Measurements from ENCODE around the gene SLC22A6.

SLC22A6 gene

GRCh38 chr11:62931499-62932278 is 53.1 kb downstream of the SLC22A6 start:
- peak; percentile 22 for DNase-seq

- DNase-seq, result no peak
These were observed 54.1 kb downstream of the SLC22A6 start for GRCh38 chr11:62930666-62931065.

GRCh38 chr11:62930157-62930556 is 54.6 kb downstream of the SLC22A6 start:
- DNase-seq, result no peak

GRCh38 chr11:62928011-62928410 is 56.8 kb downstream of the SLC22A6 start:
- DNase-seq, result peak; percentile 27

GRCh38 chr11:62926680-62927455 is 57.9 kb downstream of the SLC22A6 start:
- DNase-seq, result peak; percentile 27
